Cardiac fibroblast (primary cell): Measurements from ENCODE around the gene DNAJC30.
"Not testable (repeated sequence)": the region's sequence is repeated elsewhere in the genome, so short reads cannot be mapped to it uniquely, and the experiment has no call there.

ENCODE experiments used
- DNase-seq, 2 donors: peaks; one replicate each; pipeline versions ENCODE4 v3.0.0 to v3.0.0-alpha.2; 2010; ENCODE audit warnings: low read depth in 2 of 2
- H3K4me3 ChIP-seq, 2 donors: replicated peaks in 1 of 2; 1 replicate in 1 of 2; 2 replicates in 1 of 2; pipeline ENCODE4 v1.5.1; 2011; ENCODE audit warnings: low read depth in 2 of 2, low read length in 2 of 2, mild to moderate bottlenecking in 2 of 2, moderate library complexity in 1 of 2
- CTCF ChIP-seq: IDR thresholded peaks from one replicate; pipeline ENCODE4 v1.5.1; 2011; ENCODE audit warnings: low read depth, mild to moderate bottlenecking, low read length, inconsistent platforms

DNAJC30 gene

GRCh38 chr7:73683788-73684693 lies 788 bp upstream of the DNAJC30 start:
- peak overlapping the region; percentile 97 to 98 for H3K4me3 ChIP-seq
- no peak for DNase-seq
- TF ChIP-seq CTCF, result no peak

- H3K4me3 ChIP-seq, result peak overlapping the region; percentile 97 to 98
- no peak for DNase-seq
- TF ChIP-seq CTCF, result no peak
Measured at GRCh38 chr7:73682745-73683055, 553 bp downstream of the DNAJC30 start.

GRCh38 chr7:73681031-73681430 lies 2.2 kb downstream of the DNAJC30 start:
- DNase-seq, result peak; percentile 34 to 57
- no peak for TF ChIP-seq CTCF
- no peak overlapping the region for H3K4me3 ChIP-seq

GRCh38 chr7:73680501-73680900 lies 2.8 kb downstream of the DNAJC30 start:
- no peak for DNase-seq
- H3K4me3 ChIP-seq, result no peak overlapping the region
- TF ChIP-seq CTCF, result no peak

- no peak overlapping the region for H3K4me3 ChIP-seq
- no peak for DNase-seq
- no peak for TF ChIP-seq CTCF
Measured at GRCh38 chr7:73679709-73680108, 3.5 kb downstream of the DNAJC30 start.

- no peak for TF ChIP-seq CTCF
- no peak overlapping the region for H3K4me3 ChIP-seq
- DNase-seq, result no peak
Measured at GRCh38 chr7:73678862-73679261, 4.4 kb downstream of the DNAJC30 start.

- not testable (repeated sequence) for H3K4me3 ChIP-seq, DNase-seq
Measured at GRCh38 chr7:73676062-73676461, 7.2 kb downstream of the DNAJC30 start.
